ENCODE data around the gene RIC3.
A peak's percentile ranks its signal among the peaks of the same experiment; 100 is the strongest.

Gene RIC3

GRCh38 chr11:8098361-8098760 lies 70.5 kb downstream of the RIC3 start:
- Histone ChIP-seq H4K5ac (ENCODE audit: low read length) (no peak overlapping the region), H3K56ac (ENCODE audit: low read length) (no peak overlapping the region), H3K36me3 (ENCODE audit: control insufficient read depth, insufficient read depth, low read length) (peaks cover 3% of the 10 kb centered on the region), H4K8ac (ENCODE audit: low read depth, low read length) (no peak overlapping the region), H3K4ac (ENCODE audit: low read depth, low read length) (no peak overlapping the region), H3K9ac (ENCODE audit: low read length) (no peak overlapping the region), H3K4me2 (ENCODE audit: low read length) (no peak overlapping the region), H2BK120ac (ENCODE audit: low read depth, low read length) (no peak overlapping the region), H3K79me2 (ENCODE audit: control insufficient read depth, insufficient read depth, low read length) (no peaks in the 10 kb centered on the region), H3K23ac (ENCODE audit: low read length) (no peak overlapping the region), H2AK5ac (ENCODE audit: low read length) (no peak overlapping the region), H3K79me1 (ENCODE audit: low read length) (no peaks in the 10 kb centered on the region), H3K27ac (ENCODE audit: low read depth, low read length) (peak overlapping the region; percentile 5), H2BK5ac (ENCODE audit: low read length) (no peak overlapping the region), H3K27me3 (ENCODE audit: insufficient read depth, low read length, poor library complexity) (no peaks in the 10 kb centered on the region), H3K4me3 (ENCODE audit: low read length) (no peak overlapping the region), H3K18ac (ENCODE audit: low read length) (no peak overlapping the region), H3K4me1 (ENCODE audit: control insufficient read depth, low read depth, low read length) (no peaks in the 10 kb centered on the region), H2BK15ac (replicated peaks; ENCODE audit: low read depth) (no peak overlapping the region)
- DNase-seq, result peak; percentile 78
- WGBS (ENCODE audit: extremely low coverage, insufficient coverage, low lambda C conversion rate), result no CpG with 5 or more reads among the region's 4 CpGs

GRCh38 chr11:8097926-8098325 lies 70.9 kb downstream of the RIC3 start:
- no peak overlapping the region for H3K27ac ChIP-seq (ENCODE audit: low read depth, low read length)
- no peaks in the 10 kb centered on the region for H3K27me3 ChIP-seq (ENCODE audit: insufficient read depth, low read length, poor library complexity)
- no peaks in the 10 kb centered on the region for H3K4me1 ChIP-seq (ENCODE audit: control insufficient read depth, low read depth, low read length)
- H3K9ac ChIP-seq (ENCODE audit: low read length), result no peak overlapping the region
- H3K36me3 ChIP-seq (ENCODE audit: control insufficient read depth, insufficient read depth, low read length), result peaks cover 3% of the 10 kb centered on the region
- H3K18ac ChIP-seq (ENCODE audit: low read length), result no peak overlapping the region
- no CpG with 5 or more reads among the region's 2 CpGs for WGBS (ENCODE audit: extremely low coverage, insufficient coverage, low lambda C conversion rate)
- H2BK120ac ChIP-seq (ENCODE audit: low read depth, low read length), result no peak overlapping the region
- no peak for DNase-seq
- no peak overlapping the region for H4K8ac ChIP-seq (ENCODE audit: low read depth, low read length)
- no peak overlapping the region for H3K4me3 ChIP-seq (ENCODE audit: low read length)
- no peaks in the 10 kb centered on the region for H3K79me1 ChIP-seq (ENCODE audit: low read length)
- H3K23ac ChIP-seq (ENCODE audit: low read length), result no peak overlapping the region
- H2BK15ac ChIP-seq (replicated peaks; ENCODE audit: low read depth), result no peak overlapping the region
- no peak overlapping the region for H2AK5ac ChIP-seq (ENCODE audit: low read length)
- H4K5ac ChIP-seq (ENCODE audit: low read length), result no peak overlapping the region
- no peak overlapping the region for H3K4ac ChIP-seq (ENCODE audit: low read depth, low read length)
- no peak overlapping the region for H2BK5ac ChIP-seq (ENCODE audit: low read length)
- no peaks in the 10 kb centered on the region for H3K79me2 ChIP-seq (ENCODE audit: control insufficient read depth, insufficient read depth, low read length)
- H3K4me2 ChIP-seq (ENCODE audit: low read length), result no peak overlapping the region
- peak overlapping the region; percentile 31 for H3K56ac ChIP-seq (ENCODE audit: low read length)

GRCh38 chr11:8097468-8097867 lies 71.4 kb downstream of the RIC3 start:
- H3K79me2 ChIP-seq (ENCODE audit: control insufficient read depth, insufficient read depth, low read length), result no peaks in the 10 kb centered on the region
- H3K4me3 ChIP-seq (ENCODE audit: low read length), result no peak overlapping the region
- no peak for DNase-seq
- H2AK5ac ChIP-seq (ENCODE audit: low read length), result no peak overlapping the region
- no peak overlapping the region for H3K27ac ChIP-seq (ENCODE audit: low read depth, low read length)
- no peak overlapping the region for H3K56ac ChIP-seq (ENCODE audit: low read length)
- no peaks in the 10 kb centered on the region for H3K4me1 ChIP-seq (ENCODE audit: control insufficient read depth, low read depth, low read length)
- H4K5ac ChIP-seq (ENCODE audit: low read length), result no peak overlapping the region
- H2BK5ac ChIP-seq (ENCODE audit: low read length), result no peak overlapping the region
- no peak overlapping the region for H4K8ac ChIP-seq (ENCODE audit: low read depth, low read length)
- H3K36me3 ChIP-seq (ENCODE audit: control insufficient read depth, insufficient read depth, low read length), result peaks cover 3% of the 10 kb centered on the region
- H3K4ac ChIP-seq (ENCODE audit: low read depth, low read length), result no peak overlapping the region
- no peaks in the 10 kb centered on the region for H3K79me1 ChIP-seq (ENCODE audit: low read length)
- no peak overlapping the region for H3K4me2 ChIP-seq (ENCODE audit: low read length)
- H3K9ac ChIP-seq (ENCODE audit: low read length), result no peak overlapping the region
- WGBS (ENCODE audit: extremely low coverage, insufficient coverage, low lambda C conversion rate), result no CpG with 5 or more reads among the region's 9 CpGs
- no peak overlapping the region for H3K23ac ChIP-seq (ENCODE audit: low read length)
- H3K18ac ChIP-seq (ENCODE audit: low read length), result no peak overlapping the region
- no peak overlapping the region for H2BK15ac ChIP-seq (replicated peaks; ENCODE audit: low read depth)
- no peaks in the 10 kb centered on the region for H3K27me3 ChIP-seq (ENCODE audit: insufficient read depth, low read length, poor library complexity)
- H2BK120ac ChIP-seq (ENCODE audit: low read depth, low read length), result no peak overlapping the region

GRCh38 chr11:8097062-8097461 lies 71.8 kb downstream of the RIC3 start:
- Histone ChIP-seq H3K9ac (ENCODE audit: low read length) (no peak overlapping the region), H3K4ac (ENCODE audit: low read depth, low read length) (no peak overlapping the region), H2BK120ac (ENCODE audit: low read depth, low read length) (no peak overlapping the region), H2BK15ac (replicated peaks; ENCODE audit: low read depth) (no peak overlapping the region), H3K4me2 (ENCODE audit: low read length) (no peak overlapping the region), H3K23ac (ENCODE audit: low read length) (no peak overlapping the region), H3K79me1 (ENCODE audit: low read length) (no peaks in the 10 kb centered on the region), H3K18ac (ENCODE audit: low read length) (no peak overlapping the region), H3K79me2 (ENCODE audit: control insufficient read depth, insufficient read depth, low read length) (no peaks in the 10 kb centered on the region), H3K27ac (ENCODE audit: low read depth, low read length) (no peak overlapping the region), H3K4me3 (ENCODE audit: low read length) (no peak overlapping the region), H3K56ac (ENCODE audit: low read length) (no peak overlapping the region), H2BK5ac (ENCODE audit: low read length) (no peak overlapping the region), H3K4me1 (ENCODE audit: control insufficient read depth, low read depth, low read length) (no peaks in the 10 kb centered on the region), H2AK5ac (ENCODE audit: low read length) (no peak overlapping the region), H3K36me3 (ENCODE audit: control insufficient read depth, insufficient read depth, low read length) (peaks cover 3% of the 10 kb centered on the region), H4K5ac (ENCODE audit: low read length) (no peak overlapping the region), H4K8ac (ENCODE audit: low read depth, low read length) (no peak overlapping the region), H3K27me3 (ENCODE audit: insufficient read depth, low read length, poor library complexity) (no peaks in the 10 kb centered on the region)
- WGBS (ENCODE audit: extremely low coverage, insufficient coverage, low lambda C conversion rate), result no CpG with 5 or more reads among the region's 8 CpGs
- no peak for DNase-seq

- Histone ChIP-seq H3K27ac (ENCODE audit: low read depth, low read length) (no peak overlapping the region), H4K8ac (ENCODE audit: low read depth, low read length) (no peak overlapping the region), H3K79me1 (ENCODE audit: low read length) (no peaks in the 10 kb centered on the region), H3K18ac (ENCODE audit: low read length) (no peak overlapping the region), H2BK120ac (ENCODE audit: low read depth, low read length) (no peak overlapping the region), H3K4me1 (ENCODE audit: control insufficient read depth, low read depth, low read length) (no peaks in the 10 kb centered on the region), H2BK5ac (ENCODE audit: low read length) (no peak overlapping the region), H3K56ac (ENCODE audit: low read length) (no peak overlapping the region), H3K4me3 (ENCODE audit: low read length) (no peak overlapping the region), H3K23ac (ENCODE audit: low read length) (no peak overlapping the region), H2BK15ac (replicated peaks; ENCODE audit: low read depth) (no peak overlapping the region), H3K36me3 (ENCODE audit: control insufficient read depth, insufficient read depth, low read length) (peaks cover 3% of the 10 kb centered on the region), H2AK5ac (ENCODE audit: low read length) (no peak overlapping the region), H3K9ac (ENCODE audit: low read length) (no peak overlapping the region), H4K5ac (ENCODE audit: low read length) (no peak overlapping the region), H3K79me2 (ENCODE audit: control insufficient read depth, insufficient read depth, low read length) (no peaks in the 10 kb centered on the region), H3K27me3 (ENCODE audit: insufficient read depth, low read length, poor library complexity) (no peaks in the 10 kb centered on the region), H3K4ac (ENCODE audit: low read depth, low read length) (no peak overlapping the region), H3K4me2 (ENCODE audit: low read length) (no peak overlapping the region)
- DNase-seq, result no peak
- no CpG with 5 or more reads among the region's 6 CpGs for WGBS (ENCODE audit: extremely low coverage, insufficient coverage, low lambda C conversion rate)
Measured at GRCh38 chr11:8096575-8096974, 72.2 kb downstream of the RIC3 start.

GRCh38 chr11:8095806-8096522 lies 72.9 kb downstream of the RIC3 start:
- H4K5ac ChIP-seq (ENCODE audit: low read length), result no peak overlapping the region
- no peak overlapping the region for H3K56ac ChIP-seq (ENCODE audit: low read length)
- no peaks in the 10 kb centered on the region for H3K79me1 ChIP-seq (ENCODE audit: low read length)
- no peak overlapping the region for H3K9ac ChIP-seq (ENCODE audit: low read length)
- no peak overlapping the region for H2AK5ac ChIP-seq (ENCODE audit: low read length)
- no peak for DNase-seq
- H3K4ac ChIP-seq (ENCODE audit: low read depth, low read length), result no peak overlapping the region
- H2BK5ac ChIP-seq (ENCODE audit: low read length), result no peak overlapping the region
- H3K4me2 ChIP-seq (ENCODE audit: low read length), result no peak overlapping the region
- peaks cover 3% of the 10 kb centered on the region for H3K36me3 ChIP-seq (ENCODE audit: control insufficient read depth, insufficient read depth, low read length)
- H3K27ac ChIP-seq (ENCODE audit: low read depth, low read length), result no peak overlapping the region
- H3K18ac ChIP-seq (ENCODE audit: low read length), result no peak overlapping the region
- H3K23ac ChIP-seq (ENCODE audit: low read length), result no peak overlapping the region
- H4K8ac ChIP-seq (ENCODE audit: low read depth, low read length), result no peak overlapping the region
- WGBS (ENCODE audit: extremely low coverage, insufficient coverage, low lambda C conversion rate), result no CpG with 5 or more reads among the region's 5 CpGs
- no peaks in the 10 kb centered on the region for H3K27me3 ChIP-seq (ENCODE audit: insufficient read depth, low read length, poor library complexity)
- no peak overlapping the region for H2BK15ac ChIP-seq (replicated peaks; ENCODE audit: low read depth)
- H2BK120ac ChIP-seq (ENCODE audit: low read depth, low read length), result no peak overlapping the region
- H3K79me2 ChIP-seq (ENCODE audit: control insufficient read depth, insufficient read depth, low read length), result no peaks in the 10 kb centered on the region
- no peak overlapping the region for H3K4me3 ChIP-seq (ENCODE audit: low read length)
- H3K4me1 ChIP-seq (ENCODE audit: control insufficient read depth, low read depth, low read length), result no peaks in the 10 kb centered on the region

Data from mesendoderm (in vitro differentiated cells).